Ovary (tissue), 9 donors: ENCODE data around the gene HDHD5. TPM values are rescaled to one million over a fixed set of nuclear protein-coding genes. Genes with fewer than 3 reads are reported as not detected.

Experiments
- DNase-seq, 5 donors: peaks; one replicate each; pipeline ENCODE4 v3.0.0-alpha.2; 2019 to 2020
- H3K27ac ChIP-seq, 2 donors: fragments of 200-600 bp; one replicate each; pipeline versions ENCODE4 v1.5.1 to v1.8.0; 2019 to 2022
- H3K27me3 ChIP-seq: fragments of 200-600 bp; one replicate; pipeline ENCODE4 v1.8.0; 2022
- H3K36me3 ChIP-seq: fragments of 200-600 bp; sonication (generic); one replicate; pipeline ENCODE4 v1.5.1; 2019
- H3K4me1 ChIP-seq: one replicate; pipeline ENCODE4 v1.8.1; 2013; ENCODE audit warnings: mild to moderate bottlenecking, moderate library complexity; ENCODE audit not compliant: insufficient read depth
- H3K4me3 ChIP-seq: fragments of 200-600 bp; sonication (generic); one replicate; pipeline ENCODE4 v1.5.1; 2017
- H3K9me3 ChIP-seq, 2 donors: fragments of 200-600 bp in 1 of 2; sonication (generic) in 1 of 2; one replicate each; pipeline versions ENCODE4 v1.5.1 to v1.8.1; 2013 to 2019; ENCODE audit warnings: mild to moderate bottlenecking in 1 of 2, moderate library complexity in 1 of 2
- CTCF ChIP-seq, 3 donors: fragments of 450-650 bp in 2 of 3; fragments of 200-600 bp in 1 of 3; IDR thresholded peaks; one replicate each; pipeline versions ENCODE4 v1.5.1 to v1.8.0; 2016 to 2022; ENCODE audit warnings: antibody characterized with exemption in 3 of 3, mild to moderate bottlenecking in 1 of 3
- EP300 ChIP-seq: sonication (generic); formaldehyde crosslinking; IDR thresholded peaks from one replicate; pipeline ENCODE4 v1.6.1; 2017; ENCODE audit warnings: antibody characterized with exemption
- POLR2A ChIP-seq: fragments of 450-650 bp; IDR thresholded peaks from one replicate; pipeline ENCODE4 v1.6.1; 2017; ENCODE audit warnings: antibody characterized with exemption, mild to moderate bottlenecking, moderate library complexity
- WGBS, 3 donors: extraction: QIAGEN DNeasy Blood & Tissue Kit in 1 of 3; methylation state at CpG; one replicate each; pipeline versions ENCODE4 v1.1.5 to v1.1.7; 2013 to 2017; 5-methylcytosine and 5-hydroxymethylcytosine counted together
- intact Hi-C, 4 donors: fragments of 100-400 bp; cut with DNase I; formaldehyde crosslinking; loops; one replicate each; pipeline versions ENCODE4 v1.11.0 to v1.15.1; 2022 to 2023
- polyA plus RNA-seq, 2 donors: library from polyadenylated mRNA; stranded (reverse); fragments of 200-250 nt in 1 of 2; fragments of 350-450 nt in 1 of 2; fragmentation: Illumina TruSeq in 1 of 2; extraction: RNeasy Lipid Tissue Mini Kit (QIAGEN cat#74804) in 1 of 2; gene quantifications; one replicate each; pipeline ENCODE4 v1.2.3, GENCODE V29; 2013 to 2014
- total RNA-seq, 7 donors: library from RNA; depleted of rRNA in 2 of 7; stranded (reverse); fragments of >200 nt in 2 of 7; fragmentation: NEBNext Ultra II Directional in 3 of 7; extraction: Animal tissue kit (Norgen Biotek cat#: 25700) in 3 of 7; gene quantifications; one replicate each; pipeline versions ENCODE4 v1.1.0 to v1.2.4, GENCODE V29; 2016 to 2023
- donor health status: DM: no; HTN: no; CAD: no; lungs with moderate emphysema.
- donor health status: DM: no; HTN: no; CAD: no.
- donor health status: Bipolar disorder and iron deficiency.
- donor health status: DM: yes; HTN: yes; CAD: no.
- donor health status: DM: no; HTN: no; CAD: no.
- donor health status: DM: yes; HTN: yes; CAD: no.

Gene HDHD5
- total and polyA plus RNA-seq, 9 donors: 8.9 to 29.5 (median 23.9) TPM

GRCh38 chr22:17118342-17118741 is 40.7 kb downstream of the HDHD5 start:
- WGBS, 3 donors: 86 to 91% (median 90%) methylated on average over 4 of the region's 4 CpGs
- DNase-seq: no peak

GRCh38 chr22:17117890-17118289 is 41.2 kb downstream of the HDHD5 start:
- intact Hi-C loops: no loop called here
- no peaks in the 10 kb centered on the region for H3K36me3 ChIP-seq
- TF ChIP-seq CTCF (IDR thresholded peaks at IDR 0.05) (no peak), EP300 (no peak), POLR2A (no peak)
- no peaks in the 10 kb centered on the region for H3K9me3 ChIP-seq
- H3K27ac ChIP-seq: no peak overlapping the region
- no peak for DNase-seq
- H3K4me1 ChIP-seq: peaks cover 7% of the 10 kb centered on the region
- H3K4me3 ChIP-seq: no peak overlapping the region
- 52 to 66% (median 53%) methylated on average over 4 of the region's 4 CpGs for WGBS, 3 donors
- H3K27me3 ChIP-seq: peaks cover 5% of the 10 kb centered on the region

More at GRCh38 chr22:17118342-17118741, 40.7 kb downstream of the HDHD5 start:
- Histone ChIP-seq H3K9me3 (no peaks in the 10 kb centered on the region), H3K27ac (no peak overlapping the region), H3K27me3 (peaks cover 5% of the 10 kb centered on the region), H3K36me3 (no peaks in the 10 kb centered on the region), H3K4me3 (no peak overlapping the region), H3K4me1 (peaks cover 7% of the 10 kb centered on the region)
- intact Hi-C loops: no loop called here
- TF ChIP-seq EP300: no peak
- TF ChIP-seq CTCF (IDR thresholded peaks at IDR 0.05): no peak

- no peaks in the 10 kb centered on the region for H3K9me3 ChIP-seq
Observed at GRCh38 chr22:17117400-17117799, 41.7 kb downstream of the HDHD5 start.

GRCh38 chr22:17116572-17117330 is 42.3 kb downstream of the HDHD5 start:
- intact Hi-C loops: no loop called here
- no peaks in the 10 kb centered on the region for H3K9me3 ChIP-seq
- no peak for TF ChIP-seq CTCF (IDR thresholded peaks at IDR 0.05)
- no peak for TF ChIP-seq EP300
- no peak for TF ChIP-seq POLR2A
- H3K4me3 ChIP-seq: no peak overlapping the region
- DNase-seq: no peak
- no peak overlapping the region for H3K27ac ChIP-seq
- peaks cover under 1% of the 10 kb centered on the region for H3K27me3 ChIP-seq
- WGBS, 3 donors: 47 to 55% (median 48%) methylated on average over 6 of the region's 6 CpGs
- H3K4me1 ChIP-seq: peaks cover 7% of the 10 kb centered on the region
- H3K36me3 ChIP-seq: no peaks in the 10 kb centered on the region

More at GRCh38 chr22:17117400-17117799, 41.7 kb downstream of the HDHD5 start:
- DNase-seq: no peak
- Histone ChIP-seq H3K36me3 (no peaks in the 10 kb centered on the region), H3K27ac (no peak overlapping the region), H3K4me1 (peaks cover 7% of the 10 kb centered on the region), H3K27me3 (peaks cover 5% of the 10 kb centered on the region), H3K4me3 (no peak overlapping the region)
- TF ChIP-seq EP300 (no peak), POLR2A (no peak), CTCF (IDR thresholded peaks at IDR 0.05) (no peak)
- intact Hi-C loops: no loop called here
- 58 to 71% (median 66%) methylated on average over 3 of the region's 3 CpGs for WGBS, 3 donors
